ENCODE data around the gene NOL11.

NOL11 gene

GRCh38 chr17:67679225-67679624 is 38.5 kb upstream of the NOL11 start:
- H3K4me3 ChIP-seq (replicated peaks; ENCODE audit: low read depth, low read length): no peak overlapping the region
- no peak for TF ChIP-seq CTCF (IDR thresholded peaks at IDR 0.05; ENCODE audit: low read depth, low read length, missing control alignments)
- DNase-seq (ENCODE audit: extremely low read depth, low read depth): no peak

DNA sequence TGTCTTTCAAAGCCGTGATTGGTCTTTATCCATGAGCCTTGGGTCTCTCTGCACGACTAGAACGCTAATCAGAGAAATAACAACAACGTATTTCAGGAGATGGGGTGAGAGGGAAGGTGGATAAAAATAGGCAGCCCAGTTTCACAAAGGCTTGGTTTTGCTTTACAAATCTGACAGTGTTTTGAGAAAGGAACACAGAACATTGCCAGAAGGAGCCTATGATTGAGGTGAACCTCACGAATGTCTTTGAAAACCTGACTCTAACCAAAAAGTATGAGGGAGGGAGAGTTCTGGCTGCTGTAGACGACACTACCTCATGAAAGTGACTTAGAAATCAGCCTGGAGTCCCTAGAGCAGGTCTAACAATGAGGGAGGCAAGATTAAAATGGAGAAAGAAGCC is 38.0 kb upstream of the NOL11 start:
- no peak for TF ChIP-seq CTCF (IDR thresholded peaks at IDR 0.05; ENCODE audit: low read depth, low read length, missing control alignments)
- H3K4me3 ChIP-seq (replicated peaks; ENCODE audit: low read depth, low read length): no peak overlapping the region
- DNase-seq (ENCODE audit: extremely low read depth, low read depth): no peak

DNA sequence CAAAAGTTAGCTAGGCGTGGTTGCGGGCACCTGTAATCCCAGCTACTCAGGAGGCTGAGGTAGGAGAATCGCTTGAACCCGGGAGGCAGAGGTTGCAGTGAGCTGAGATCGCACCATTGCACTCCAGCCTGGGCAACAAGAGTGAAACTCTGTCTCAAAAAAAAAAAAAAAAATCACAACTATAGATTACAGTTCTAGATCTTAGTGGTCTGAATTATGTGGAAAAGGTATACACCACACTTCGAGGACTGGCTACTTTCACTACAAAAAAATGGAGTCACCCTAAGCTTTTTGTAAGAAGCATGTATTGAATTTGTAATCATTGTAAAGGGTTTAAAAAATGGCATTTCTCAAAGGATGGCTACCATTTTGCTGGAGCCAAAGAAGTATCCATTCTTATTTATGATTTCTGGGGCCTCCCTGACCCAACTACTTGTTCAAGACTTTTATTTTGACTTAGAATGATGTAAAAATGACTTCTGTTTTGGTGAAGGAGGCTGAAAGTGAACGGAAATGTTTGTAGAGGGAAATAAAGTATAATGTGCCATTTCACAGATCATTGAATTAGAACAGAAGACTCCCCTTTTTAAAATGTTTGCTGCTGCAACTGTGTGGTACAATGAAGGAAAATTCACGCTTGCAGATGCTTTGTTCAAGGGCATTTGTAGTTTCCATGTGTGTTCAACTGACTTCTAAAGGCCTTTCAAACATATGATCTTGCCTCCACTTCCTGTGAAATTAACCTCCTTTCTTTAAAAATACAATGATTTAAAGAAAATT is 37.1 kb upstream of the NOL11 start:
- no peak overlapping the region for H3K4me3 ChIP-seq (replicated peaks; ENCODE audit: low read depth, low read length)
- no peak for DNase-seq (ENCODE audit: extremely low read depth, low read depth)
- no peak for TF ChIP-seq CTCF (IDR thresholded peaks at IDR 0.05; ENCODE audit: low read depth, low read length, missing control alignments)

DNA sequence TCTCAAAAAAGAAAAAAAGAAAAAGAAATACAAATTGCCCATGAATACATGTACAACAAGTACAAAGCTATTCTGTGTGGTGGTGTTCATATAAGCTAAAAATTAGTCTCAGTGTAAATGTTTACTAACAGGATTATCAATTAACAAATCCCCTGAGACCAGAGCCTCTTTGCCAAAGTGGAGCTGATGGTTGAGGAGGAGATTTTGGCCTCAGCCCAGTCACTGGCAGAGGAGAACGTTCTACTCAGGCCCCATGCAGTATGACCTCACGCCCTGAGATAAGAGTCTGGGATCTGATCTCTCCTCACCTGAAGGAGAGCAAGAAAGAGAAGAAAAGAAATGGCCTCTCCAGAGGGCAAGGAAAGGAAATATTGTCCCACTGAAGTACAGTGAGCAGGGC is 35.5 kb upstream of the NOL11 start:
- TF ChIP-seq CTCF (IDR thresholded peaks at IDR 0.05; ENCODE audit: low read depth, low read length, missing control alignments): no peak
- H3K4me3 ChIP-seq (replicated peaks; ENCODE audit: low read depth, low read length): no peak overlapping the region
- DNase-seq (ENCODE audit: extremely low read depth, low read depth): no peak

DNA sequence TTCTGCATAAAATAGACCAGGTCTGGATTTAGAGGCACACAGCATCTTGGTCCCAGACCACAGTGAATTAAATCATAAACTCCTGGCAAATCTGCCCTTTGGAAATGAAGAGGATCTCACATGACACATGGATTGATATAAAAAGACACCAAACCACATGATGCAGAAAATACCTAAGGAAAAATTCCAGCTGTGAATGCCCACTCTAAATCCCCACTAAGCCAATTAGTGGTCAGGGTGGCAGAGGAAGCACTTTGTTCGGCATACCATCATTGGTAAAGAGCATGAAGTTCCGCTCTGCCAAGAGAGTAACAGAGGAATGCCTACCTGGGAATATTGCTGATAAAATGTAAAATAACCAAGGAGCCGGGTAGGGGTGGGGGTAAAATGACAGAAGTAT is 32.4 kb upstream of the NOL11 start:
- H3K4me3 ChIP-seq (replicated peaks; ENCODE audit: low read depth, low read length): no peak overlapping the region
- no peak for TF ChIP-seq CTCF (IDR thresholded peaks at IDR 0.05; ENCODE audit: low read depth, low read length, missing control alignments)
- no peak for DNase-seq (ENCODE audit: extremely low read depth, low read depth)

DNA sequence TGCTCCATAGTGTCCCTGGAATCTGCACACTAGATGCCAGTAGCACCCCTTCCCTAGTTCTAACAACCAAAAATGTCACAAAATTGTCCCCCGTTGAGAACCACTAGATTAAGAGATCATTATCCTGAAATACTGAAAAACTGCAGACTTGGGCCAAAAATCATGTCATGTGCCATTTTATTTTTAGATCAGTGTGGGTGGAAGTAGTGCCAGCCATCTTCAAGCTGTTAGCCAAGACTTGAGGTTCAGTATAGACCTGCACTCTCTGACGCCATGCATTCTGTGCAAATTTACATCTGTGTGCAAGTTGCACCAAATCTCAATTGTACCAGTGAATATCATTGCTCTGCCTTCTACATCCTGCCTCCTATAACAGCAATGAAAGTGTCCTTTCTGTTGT is 31.5 kb upstream of the NOL11 start:
- no peak for DNase-seq (ENCODE audit: extremely low read depth, low read depth)
- no peak overlapping the region for H3K4me3 ChIP-seq (replicated peaks; ENCODE audit: low read depth, low read length)
- TF ChIP-seq CTCF (IDR thresholded peaks at IDR 0.05; ENCODE audit: low read depth, low read length, missing control alignments): no peak

- TF ChIP-seq CTCF (IDR thresholded peaks at IDR 0.05; ENCODE audit: low read depth, low read length, missing control alignments): no peak
- H3K4me3 ChIP-seq (replicated peaks; ENCODE audit: low read depth, low read length): no peak overlapping the region
- no peak for DNase-seq (ENCODE audit: extremely low read depth, low read depth)
Observed at GRCh38 chr17:67687511-67687910, 30.2 kb upstream of the NOL11 start.
